Stimulated activated naive CD4-positive, alpha-beta T cell treated with Interleukin-2 at 50 U/mL for 16 hours (primary cell): ENCODE measurements around the gene PLIN4.

Source experiments
- DNase-seq: peaks from one replicate; lab custom pipeline; 2025; lab: John Stamatoyannopoulos, UW

PLIN4 gene

GRCh38 chr19:4492337-4493103 is 25.8 kb downstream of the PLIN4 start:
- no peak for DNase-seq

GRCh38 chr19:4491446-4491845 is 26.8 kb downstream of the PLIN4 start:
- DNase-seq, result no peak

- DNase-seq, result no peak
Measured at GRCh38 chr19:4488496-4488895, 29.8 kb downstream of the PLIN4 start.

GRCh38 chr19:4487572-4487971 is 30.7 kb downstream of the PLIN4 start:
- no peak for DNase-seq

- DNase-seq, result no peak
Measured at GRCh38 chr19:4483385-4483784, 34.9 kb downstream of the PLIN4 start.

GRCh38 chr19:4482721-4483364 is 35.4 kb downstream of the PLIN4 start:
- DNase-seq, result no peak

- no peak for DNase-seq
Measured at GRCh38 chr19:4477034-4477801, 41.1 kb downstream of the PLIN4 start.

- DNase-seq, result no peak
Measured at GRCh38 chr19:4474514-4475022, 43.7 kb downstream of the PLIN4 start.

GRCh38 chr19:4473763-4474513 is 44.3 kb downstream of the PLIN4 start:
- DNase-seq, result no peak

GRCh38 chr19:4473011-4473762 is 45.1 kb downstream of the PLIN4 start:
- DNase-seq, result no peak

GRCh38 chr19:4472174-4472974 is 45.9 kb downstream of the PLIN4 start, which contains the start of gene HDGFL2:
TSS of gene HDGFL2 (plus strand) at chr19:4472297. CDS start at chr19:4472351, 54 bp downstream.
- no peak for DNase-seq

- DNase-seq, result peak; percentile 98
Measured at GRCh38 chr19:4471403-4472173, 46.7 kb downstream of the PLIN4 start.

GRCh38 chr19:4467835-4468234 is 50.5 kb downstream of the PLIN4 start:
- no peak for DNase-seq

GRCh38 chr19:4464815-4465581 is 53.3 kb downstream of the PLIN4 start:
- no peak for DNase-seq

- peak; percentile 97 for DNase-seq
Measured at GRCh38 chr19:4457654-4458395, 60.5 kb downstream of the PLIN4 start, which contains the start of gene UBXN6. TSS of gene UBXN6 (minus strand) at chr19:4457794. CDS start at chr19:4457697, 97 bp downstream.

GRCh38 chr19:4456843-4457653 is 61.2 kb downstream of the PLIN4 start:
- peak; percentile 54 for DNase-seq

GRCh38 chr19:4456476-4456842 is 61.8 kb downstream of the PLIN4 start:
- no peak for DNase-seq
